ENCODE data around the gene SIM2. TPM values are rescaled to one million over a fixed set of nuclear protein-coding genes. Genes with fewer than 3 reads are reported as not detected.

SIM2 gene, protein sequence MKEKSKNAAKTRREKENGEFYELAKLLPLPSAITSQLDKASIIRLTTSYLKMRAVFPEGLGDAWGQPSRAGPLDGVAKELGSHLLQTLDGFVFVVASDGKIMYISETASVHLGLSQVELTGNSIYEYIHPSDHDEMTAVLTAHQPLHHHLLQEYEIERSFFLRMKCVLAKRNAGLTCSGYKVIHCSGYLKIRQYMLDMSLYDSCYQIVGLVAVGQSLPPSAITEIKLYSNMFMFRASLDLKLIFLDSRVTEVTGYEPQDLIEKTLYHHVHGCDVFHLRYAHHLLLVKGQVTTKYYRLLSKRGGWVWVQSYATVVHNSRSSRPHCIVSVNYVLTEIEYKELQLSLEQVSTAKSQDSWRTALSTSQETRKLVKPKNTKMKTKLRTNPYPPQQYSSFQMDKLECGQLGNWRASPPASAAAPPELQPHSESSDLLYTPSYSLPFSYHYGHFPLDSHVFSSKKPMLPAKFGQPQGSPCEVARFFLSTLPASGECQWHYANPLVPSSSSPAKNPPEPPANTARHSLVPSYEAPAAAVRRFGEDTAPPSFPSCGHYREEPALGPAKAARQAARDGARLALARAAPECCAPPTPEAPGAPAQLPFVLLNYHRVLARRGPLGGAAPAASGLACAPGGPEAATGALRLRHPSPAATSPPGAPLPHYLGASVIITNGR
- total RNA-seq (2021): not detected in 2 replicates
- long read RNA-seq: 0 reads

DNA sequence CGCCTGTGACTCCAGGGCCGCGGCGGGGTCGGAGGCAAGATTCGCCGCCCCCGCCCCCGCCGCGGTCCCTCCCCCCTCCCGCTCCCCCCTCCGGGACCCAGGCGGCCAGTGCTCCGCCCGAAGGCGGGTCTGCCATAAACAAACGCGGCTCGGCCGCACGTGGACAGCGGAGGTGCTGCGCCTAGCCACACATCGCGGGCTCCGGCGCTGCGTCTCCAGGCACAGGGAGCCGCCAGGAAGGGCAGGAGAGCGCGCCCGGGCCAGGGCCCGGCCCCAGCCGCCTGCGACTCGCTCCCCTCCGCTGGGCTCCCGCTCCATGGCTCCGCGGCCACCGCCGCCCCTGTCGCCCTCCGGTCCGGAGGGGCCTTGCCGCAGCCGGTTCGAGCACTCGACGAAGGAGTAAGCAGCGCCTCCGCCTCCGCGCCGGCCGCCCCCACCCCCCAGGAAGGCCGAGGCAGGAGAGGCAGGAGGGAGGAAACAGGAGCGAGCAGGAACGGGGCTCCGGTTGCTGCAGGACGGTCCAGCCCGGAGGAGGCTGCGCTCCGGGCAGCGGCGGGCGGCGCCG is at the start of gene SIM2:
TSS of gene SIM2 (plus strand) at position 135 of the 565 bp plus-strand sequence. CDS start 632 bp downstream, outside the sequence.
- H3K56ac ChIP-seq (ENCODE audit: insufficient read length, low read depth, low read length): no peak within 1 kb of the TSS
- no peaks in the 10 kb centered on the region for H3K9me3 ChIP-seq (ENCODE audit: control insufficient read depth, low read depth, low read length)
- no peak within 1 kb of the TSS for H3K23ac ChIP-seq (ENCODE audit: insufficient read length, low read depth, low read length)
- H4K8ac ChIP-seq (replicated peaks; ENCODE audit: insufficient read length, low read depth, low read length): no peak within 1 kb of the TSS
- H2BK5ac ChIP-seq (ENCODE audit: insufficient read length, low read length): no peak within 1 kb of the TSS
- peak; percentile 58 for DNase-seq
- no peak within 1 kb of the TSS; the same call in 1 of the 2 replicates for H3K14ac ChIP-seq (ENCODE audit: insufficient read depth, low read length)
- no peak within 1 kb of the TSS for H3K9ac ChIP-seq (ENCODE audit: extremely low read depth, insufficient read length, low read length)
- no peak within 1 kb of the TSS for H2BK20ac ChIP-seq (ENCODE audit: low read depth, low read length, poor library complexity, severe bottlenecking)
- peak within 1 kb of the TSS; percentile 28 for H3K4me2 ChIP-seq (ENCODE audit: insufficient read depth, insufficient read length, low read length)
- no peak within 1 kb of the TSS for H2BK15ac ChIP-seq (ENCODE audit: low read depth, low read length)
- peaks cover 98% of the 10 kb centered on the region for H3K27me3 Mint-ChIP-seq (ENCODE audit: low read depth)
- no peaks in the 10 kb centered on the region for H3K79me2 ChIP-seq (ENCODE audit: insufficient read depth, low read length)
- H3K79me1 ChIP-seq (ENCODE audit: insufficient read depth, low read depth, low read length, poor library complexity, severe bottlenecking): no peaks in the 10 kb centered on the region
- peaks cover 0 to 10% of the 10 kb centered on the region in 2 experiments; a peak in 3 of 5 replicates for H3K9me3 Mint-ChIP-seq
- H3K4me1 ChIP-seq (ENCODE audit: insufficient read depth, low read length): 0 out of 2 replicates have a peak, but pooled peaks cover 2% of the 10 kb centered on the region
- WGBS (ENCODE audit: extremely low coverage, insufficient read length, low lambda C conversion rate): no CpG with 5 or more reads among the region's 70 CpGs
- H3K4ac ChIP-seq (ENCODE audit: low read depth, low read length): no peak within 1 kb of the TSS
- H2BK12ac ChIP-seq (ENCODE audit: insufficient read length, low read depth, low read length): no peak within 1 kb of the TSS
- no peak within 1 kb of the TSS for H2AFZ ChIP-seq (ENCODE audit: low read length)
- H3K36me3 Mint-ChIP-seq (ENCODE audit: insufficient read depth in 1 of 3, low read depth in 3 of 3): peaks cover 0 to 2% (median 0%) of the 10 kb centered on the region in 3 experiments; a peak in 2 of 7 replicates
- H3K18ac ChIP-seq (ENCODE audit: insufficient read length, low read depth, low read length): no peak within 1 kb of the TSS
- TF ChIP-seq, protein P1, sequence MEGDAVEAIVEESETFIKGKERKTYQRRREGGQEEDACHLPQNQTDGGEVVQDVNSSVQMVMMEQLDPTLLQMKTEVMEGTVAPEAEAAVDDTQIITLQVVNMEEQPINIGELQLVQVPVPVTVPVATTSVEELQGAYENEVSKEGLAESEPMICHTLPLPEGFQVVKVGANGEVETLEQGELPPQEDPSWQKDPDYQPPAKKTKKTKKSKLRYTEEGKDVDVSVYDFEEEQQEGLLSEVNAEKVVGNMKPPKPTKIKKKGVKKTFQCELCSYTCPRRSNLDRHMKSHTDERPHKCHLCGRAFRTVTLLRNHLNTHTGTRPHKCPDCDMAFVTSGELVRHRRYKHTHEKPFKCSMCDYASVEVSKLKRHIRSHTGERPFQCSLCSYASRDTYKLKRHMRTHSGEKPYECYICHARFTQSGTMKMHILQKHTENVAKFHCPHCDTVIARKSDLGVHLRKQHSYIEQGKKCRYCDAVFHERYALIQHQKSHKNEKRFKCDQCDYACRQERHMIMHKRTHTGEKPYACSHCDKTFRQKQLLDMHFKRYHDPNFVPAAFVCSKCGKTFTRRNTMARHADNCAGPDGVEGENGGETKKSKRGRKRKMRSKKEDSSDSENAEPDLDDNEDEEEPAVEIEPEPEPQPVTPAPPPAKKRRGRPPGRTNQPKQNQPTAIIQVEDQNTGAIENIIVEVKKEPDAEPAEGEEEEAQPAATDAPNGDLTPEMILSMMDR (conservative IDR thresholded peaks at IDR 0.05): no peak
- no peaks in the 10 kb centered on the region for H4K20me1 ChIP-seq (ENCODE audit: control insufficient read depth, insufficient read depth, insufficient read length)
- no peak within 1 kb of the TSS for H2BK120ac ChIP-seq (ENCODE audit: low read depth, low read length, poor library complexity, severe bottlenecking)
- no peak within 1 kb of the TSS for H3T11ph ChIP-seq (ENCODE audit: low read length)
- H3K23me2 ChIP-seq (ENCODE audit: insufficient read length, low read depth, low read length, poor library complexity, severe bottlenecking): peaks cover 10% of the 10 kb centered on the region
- H3K27ac Mint-ChIP-seq: no peak within 1 kb of the TSS
- peaks cover 13 to 50% of the 10 kb centered on the region in 2 experiments for H3K4me1 Mint-ChIP-seq
- no peak within 1 kb of the TSS for H3K27ac ChIP-seq (ENCODE audit: insufficient read length, low read depth, low read length)
- H2AK5ac ChIP-seq (ENCODE audit: insufficient read length, low read length): no peak within 1 kb of the TSS
- no peak within 1 kb of the TSS for H4K91ac ChIP-seq (ENCODE audit: insufficient read length, low read depth, low read length)
- no peak within 1 kb of the TSS for H4K5ac ChIP-seq (ENCODE audit: insufficient read length, low read depth, low read length)
- peaks cover 98% of the 10 kb centered on the region for H3K27me3 ChIP-seq (ENCODE audit: insufficient read depth, low read length)
- H3K4me3 Mint-ChIP-seq: peak within 1 kb of the TSS; percentile 39 to 71

Measured in H9 (cell line).